Testis (tissue), 2 donors: ENCODE data around the gene PDGFRB.
A peak's percentile ranks its signal among the peaks of the same experiment; 100 is the strongest.

Experiments
- CTCF ChIP-seq, 3 experiments: fragments of 450-650 bp in 2 of 3; fragments of 200-600 bp in 1 of 3; sonication (generic) in 1 of 3; IDR thresholded peaks; one replicate each; pipeline ENCODE4 v1.5.1; 2016 to 2019; ENCODE audit warnings: antibody characterized with exemption in 3 of 3, mild to moderate bottlenecking in 2 of 3, moderate library complexity in 1 of 3
- POLR2A ChIP-seq: fragments of 450-650 bp; IDR thresholded peaks from one replicate; pipeline ENCODE4 v1.6.1; 2017; ENCODE audit warnings: antibody characterized with exemption, mild to moderate bottlenecking, moderate library complexity

GRCh38 chr5:150155258-150156026, at the start of gene PDGFRB:
- TF ChIP-seq CTCF (IDR thresholded peaks at IDR 0.05) (no peak), POLR2A (peak; percentile 13)
